ENCODE measurements around the gene ATP9A. TPM values are rescaled to one million over a fixed set of nuclear protein-coding genes. Genes with fewer than 3 reads are reported as not detected.
"Not testable (repeated sequence)": the region's sequence is repeated elsewhere in the genome, so short reads cannot be mapped to it uniquely, and the experiment has no call there.

Gene ATP9A
- polyA plus RNA-seq, 1 donor (not counting 4 experiments of a cell fraction or from before 2014, with no cell fraction given), result 5.8 TPM

DNA sequence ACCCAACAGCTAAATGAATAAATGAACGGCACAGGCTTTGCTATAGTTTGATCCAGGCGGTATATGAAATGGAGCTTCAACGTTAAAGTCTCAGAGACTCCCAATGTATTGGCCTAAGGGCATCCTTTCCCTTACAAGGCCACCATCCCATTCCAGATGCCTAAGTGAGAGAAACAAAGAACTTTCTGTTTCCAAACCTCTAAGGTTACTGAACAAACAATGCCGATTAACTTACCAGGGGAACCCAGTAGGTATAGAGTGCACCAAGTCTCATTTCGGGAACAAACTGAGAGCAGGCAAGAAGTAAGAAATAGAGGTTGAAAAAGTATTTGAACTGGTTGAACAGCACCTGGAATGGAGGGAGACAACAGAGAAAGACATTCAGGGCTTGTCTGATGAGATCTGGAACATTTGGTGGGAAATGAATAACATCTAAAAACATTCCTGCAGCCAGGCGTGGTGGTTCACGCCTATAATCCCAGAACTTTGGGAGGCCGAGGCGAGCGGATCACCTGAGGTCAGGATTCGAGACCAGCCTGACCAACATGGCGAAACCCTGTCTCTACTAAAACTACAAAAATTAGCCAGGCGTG lies 42.5 kb downstream of the ATP9A start:
- no peaks in the 10 kb centered on the region for H3K9me1 ChIP-seq (ENCODE audit: control insufficient read depth, extremely low read depth, insufficient read depth, low read length)
- no peak overlapping the region for H3K27ac ChIP-seq (ENCODE audit: control insufficient read depth, insufficient read depth, low read length)
- dilution Hi-C loops (cut with MboI; ENCODE audit: extremely low pct_ligation_motif_present, low sequenced_read_pairs), result no loop called here
- H3K9ac ChIP-seq (ENCODE audit: control insufficient read depth, extremely low read depth, insufficient read depth, low read length), result no peak overlapping the region
- TF ChIP-seq, protein P1, sequence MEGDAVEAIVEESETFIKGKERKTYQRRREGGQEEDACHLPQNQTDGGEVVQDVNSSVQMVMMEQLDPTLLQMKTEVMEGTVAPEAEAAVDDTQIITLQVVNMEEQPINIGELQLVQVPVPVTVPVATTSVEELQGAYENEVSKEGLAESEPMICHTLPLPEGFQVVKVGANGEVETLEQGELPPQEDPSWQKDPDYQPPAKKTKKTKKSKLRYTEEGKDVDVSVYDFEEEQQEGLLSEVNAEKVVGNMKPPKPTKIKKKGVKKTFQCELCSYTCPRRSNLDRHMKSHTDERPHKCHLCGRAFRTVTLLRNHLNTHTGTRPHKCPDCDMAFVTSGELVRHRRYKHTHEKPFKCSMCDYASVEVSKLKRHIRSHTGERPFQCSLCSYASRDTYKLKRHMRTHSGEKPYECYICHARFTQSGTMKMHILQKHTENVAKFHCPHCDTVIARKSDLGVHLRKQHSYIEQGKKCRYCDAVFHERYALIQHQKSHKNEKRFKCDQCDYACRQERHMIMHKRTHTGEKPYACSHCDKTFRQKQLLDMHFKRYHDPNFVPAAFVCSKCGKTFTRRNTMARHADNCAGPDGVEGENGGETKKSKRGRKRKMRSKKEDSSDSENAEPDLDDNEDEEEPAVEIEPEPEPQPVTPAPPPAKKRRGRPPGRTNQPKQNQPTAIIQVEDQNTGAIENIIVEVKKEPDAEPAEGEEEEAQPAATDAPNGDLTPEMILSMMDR (optimal IDR thresholded peaks at IDR 0.05 in 1 of 3, IDR thresholded peaks at IDR 0.05 in 1 of 3, conservative IDR thresholded peaks at IDR 0.05 in 1 of 3; ENCODE audit: extremely low read depth in 1 of 3, insufficient read depth in 2 of 3, low read length in 3 of 3), result no peak
- no peak for TF ChIP-seq EZH2 (IDR thresholded peaks at IDR 0.05; ENCODE audit: low read length)
- H4K20me1 ChIP-seq (ENCODE audit: control insufficient read depth, extremely low read depth, insufficient read depth, low read length), result no peaks in the 10 kb centered on the region
- no peaks in the 10 kb centered on the region for H3K4me1 ChIP-seq (ENCODE audit: control insufficient read depth, extremely low read depth, insufficient read depth, low read length)
- no peak overlapping the region for H2AFZ ChIP-seq (ENCODE audit: control insufficient read depth, low read length)
- H3K4me3 ChIP-seq (ENCODE audit: control insufficient read depth in 2 of 3, extremely low read depth in 1 of 3, insufficient read depth in 2 of 3, low read depth in 1 of 3, low read length in 3 of 3), result no peak overlapping the region
- H3K79me2 ChIP-seq (ENCODE audit: control insufficient read depth, insufficient read depth, low read length), result no peaks in the 10 kb centered on the region
- H3K27me3 ChIP-seq (ENCODE audit: control insufficient read depth, extremely low read depth, insufficient read depth, low read length), result no peaks in the 10 kb centered on the region
- FAIRE-seq (no peak), DNase-seq (ENCODE audit: low read depth, low spot score) (no peak)
- no peaks in the 10 kb centered on the region for H3K9me3 ChIP-seq (ENCODE audit: control insufficient read depth, low read depth, low read length)
- H3K36me3 ChIP-seq (ENCODE audit: control insufficient read depth in 2 of 2, extremely low read depth in 1 of 2, insufficient read depth in 2 of 2, low read length in 2 of 2), result no peaks in the 10 kb centered on the region
- H3K4me2 ChIP-seq (ENCODE audit: control insufficient read depth, extremely low read depth, insufficient read depth, low read depth, low read length), result no peak overlapping the region

DNA sequence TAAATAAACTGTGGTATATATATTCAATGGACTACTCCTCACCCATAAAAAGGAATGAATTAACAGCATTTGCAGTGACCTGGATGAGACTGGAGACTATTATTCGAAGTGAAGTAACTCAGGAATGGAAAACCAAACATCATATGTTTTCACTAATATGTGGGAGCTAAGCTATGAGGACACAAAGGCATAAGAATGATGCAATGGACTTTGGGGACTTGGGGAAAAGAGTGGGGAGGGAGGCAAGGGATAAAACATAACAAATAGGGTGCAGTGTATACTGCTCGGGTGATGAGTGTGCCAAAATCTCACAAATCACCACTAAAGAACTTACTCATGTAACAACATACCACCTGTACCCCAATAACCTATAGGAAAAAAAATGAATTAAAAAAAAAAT lies 45.2 kb downstream of the ATP9A start:
- H3K4me2 ChIP-seq (ENCODE audit: control insufficient read depth, extremely low read depth, insufficient read depth, low read depth, low read length); H3K27me3 ChIP-seq (ENCODE audit: control insufficient read depth, extremely low read depth, insufficient read depth, low read length); DNase-seq (ENCODE audit: low read depth, low spot score); H3K36me3 ChIP-seq (ENCODE audit: control insufficient read depth in 2 of 2, extremely low read depth in 1 of 2, insufficient read depth in 2 of 2, low read length in 2 of 2); dilution Hi-C loops (cut with MboI; ENCODE audit: extremely low pct_ligation_motif_present, low sequenced_read_pairs); H3K9me1 ChIP-seq (ENCODE audit: control insufficient read depth, extremely low read depth, insufficient read depth, low read length); H3K4me1 ChIP-seq (ENCODE audit: control insufficient read depth, extremely low read depth, insufficient read depth, low read length); H3K4me3 ChIP-seq (ENCODE audit: control insufficient read depth in 2 of 3, extremely low read depth in 1 of 3, insufficient read depth in 2 of 3, low read depth in 1 of 3, low read length in 3 of 3); H4K20me1 ChIP-seq (ENCODE audit: control insufficient read depth, extremely low read depth, insufficient read depth, low read length); H3K9me3 ChIP-seq (ENCODE audit: control insufficient read depth, low read depth, low read length); H3K27ac ChIP-seq (ENCODE audit: control insufficient read depth, insufficient read depth, low read length); H3K9ac ChIP-seq (ENCODE audit: control insufficient read depth, extremely low read depth, insufficient read depth, low read length); H2AFZ ChIP-seq (ENCODE audit: control insufficient read depth, low read length); FAIRE-seq; H3K79me2 ChIP-seq (ENCODE audit: control insufficient read depth, insufficient read depth, low read length): not testable (repeated sequence)

DNA sequence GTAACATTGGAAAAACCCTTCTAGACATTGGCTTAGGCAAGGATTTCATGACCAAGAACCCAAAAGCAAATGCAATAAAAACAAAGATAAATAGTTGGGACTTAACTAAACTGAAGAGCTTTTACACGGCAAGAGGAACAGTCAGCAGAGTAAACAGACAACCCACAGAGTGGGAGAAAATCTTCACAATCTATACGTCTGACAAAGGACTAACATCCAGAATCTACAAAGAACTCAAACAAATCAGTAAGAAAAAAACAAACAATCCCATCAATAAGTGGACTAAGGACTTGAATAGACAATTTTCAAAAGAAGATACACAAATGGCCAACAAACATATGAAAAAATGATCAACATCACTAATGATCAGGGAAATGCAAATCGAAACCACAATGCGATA lies 45.9 kb downstream of the ATP9A start:
- H3K27me3 ChIP-seq (ENCODE audit: control insufficient read depth, extremely low read depth, insufficient read depth, low read length); DNase-seq (ENCODE audit: low read depth, low spot score); H3K9me1 ChIP-seq (ENCODE audit: control insufficient read depth, extremely low read depth, insufficient read depth, low read length); H2AFZ ChIP-seq (ENCODE audit: control insufficient read depth, low read length); H3K4me2 ChIP-seq (ENCODE audit: control insufficient read depth, extremely low read depth, insufficient read depth, low read depth, low read length); H3K36me3 ChIP-seq (ENCODE audit: control insufficient read depth in 2 of 2, extremely low read depth in 1 of 2, insufficient read depth in 2 of 2, low read length in 2 of 2); H3K4me3 ChIP-seq (ENCODE audit: control insufficient read depth in 2 of 3, extremely low read depth in 1 of 3, insufficient read depth in 2 of 3, low read depth in 1 of 3, low read length in 3 of 3); H4K20me1 ChIP-seq (ENCODE audit: control insufficient read depth, extremely low read depth, insufficient read depth, low read length); H3K9ac ChIP-seq (ENCODE audit: control insufficient read depth, extremely low read depth, insufficient read depth, low read length); H3K4me1 ChIP-seq (ENCODE audit: control insufficient read depth, extremely low read depth, insufficient read depth, low read length); dilution Hi-C loops (cut with MboI; ENCODE audit: extremely low pct_ligation_motif_present, low sequenced_read_pairs); FAIRE-seq; H3K79me2 ChIP-seq (ENCODE audit: control insufficient read depth, insufficient read depth, low read length); H3K9me3 ChIP-seq (ENCODE audit: control insufficient read depth, low read depth, low read length); H3K27ac ChIP-seq (ENCODE audit: control insufficient read depth, insufficient read depth, low read length): not testable (repeated sequence)
